NCI-H460 (cell line): ENCODE data around the gene RPP14. TPM values are rescaled to one million over a fixed set of nuclear protein-coding genes. Genes with fewer than 3 reads are reported as not detected.

Source experiments
- DNase-seq: peaks from one replicate; pipeline ENCODE4 v3.0.0-alpha.2; 2016; ENCODE audit warnings: low read depth; ENCODE audit errors: extremely low read depth
- small RNA-seq, 2 experiments: library from RNA; depleted of rRNA; stranded (forward); fragments of <200 nt; gene quantifications; one replicate each; pipeline ENCODE3, GENCODE V24; 2014
- total RNA-seq: library from RNA; depleted of rRNA; stranded (reverse); fragments of >200 nt; shearing (Covaris generic); gene quantifications from 2 replicates; pipeline ENCODE4 v1.2.3, GENCODE V29; 2014; rRNA removed

The RPP14 gene
- total RNA-seq, 1 experiment from 2014 or later = 17.8 TPM

DNA sequence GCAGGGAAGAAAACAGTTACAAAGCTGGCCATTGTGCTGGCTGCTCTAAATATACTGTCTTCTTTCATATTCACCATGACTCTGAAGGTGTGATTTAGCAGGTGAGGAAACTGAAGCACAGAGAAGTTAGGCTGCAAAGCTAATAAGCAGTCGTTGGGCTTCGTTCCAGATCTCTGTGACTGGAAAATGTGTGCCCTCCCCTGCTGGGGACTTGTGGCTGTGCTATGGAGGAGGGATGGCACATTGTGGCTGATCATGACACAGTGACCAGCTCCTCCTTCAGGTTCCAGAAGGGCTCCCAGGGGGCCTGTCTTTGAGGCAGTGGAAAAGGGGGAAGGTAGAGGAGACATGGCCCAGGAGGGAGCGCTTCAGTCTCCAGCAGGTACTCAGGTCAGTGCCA is 45.9 kb downstream of the RPP14 start:
- no peak for DNase-seq

DNA sequence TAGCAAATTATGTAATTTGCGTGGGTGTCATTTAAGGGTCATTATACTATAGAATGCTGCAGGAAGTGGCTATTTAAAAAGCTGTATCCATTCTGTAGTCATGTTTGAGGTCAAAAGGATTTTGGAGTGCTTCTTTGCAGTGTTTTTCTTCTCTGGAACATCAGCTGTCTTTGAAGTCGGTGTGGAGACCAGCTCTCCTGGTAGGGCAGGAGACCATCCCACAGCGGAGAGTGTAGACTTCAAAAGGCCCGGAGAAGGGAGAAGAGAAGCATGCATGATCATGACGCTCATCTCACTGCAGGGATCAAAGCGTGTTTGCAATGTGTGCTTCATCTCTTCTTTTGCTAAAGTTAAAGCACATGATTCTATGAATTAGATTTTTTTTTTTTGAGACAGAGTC is 46.6 kb downstream of the RPP14 start:
- no peak for DNase-seq

DNA sequence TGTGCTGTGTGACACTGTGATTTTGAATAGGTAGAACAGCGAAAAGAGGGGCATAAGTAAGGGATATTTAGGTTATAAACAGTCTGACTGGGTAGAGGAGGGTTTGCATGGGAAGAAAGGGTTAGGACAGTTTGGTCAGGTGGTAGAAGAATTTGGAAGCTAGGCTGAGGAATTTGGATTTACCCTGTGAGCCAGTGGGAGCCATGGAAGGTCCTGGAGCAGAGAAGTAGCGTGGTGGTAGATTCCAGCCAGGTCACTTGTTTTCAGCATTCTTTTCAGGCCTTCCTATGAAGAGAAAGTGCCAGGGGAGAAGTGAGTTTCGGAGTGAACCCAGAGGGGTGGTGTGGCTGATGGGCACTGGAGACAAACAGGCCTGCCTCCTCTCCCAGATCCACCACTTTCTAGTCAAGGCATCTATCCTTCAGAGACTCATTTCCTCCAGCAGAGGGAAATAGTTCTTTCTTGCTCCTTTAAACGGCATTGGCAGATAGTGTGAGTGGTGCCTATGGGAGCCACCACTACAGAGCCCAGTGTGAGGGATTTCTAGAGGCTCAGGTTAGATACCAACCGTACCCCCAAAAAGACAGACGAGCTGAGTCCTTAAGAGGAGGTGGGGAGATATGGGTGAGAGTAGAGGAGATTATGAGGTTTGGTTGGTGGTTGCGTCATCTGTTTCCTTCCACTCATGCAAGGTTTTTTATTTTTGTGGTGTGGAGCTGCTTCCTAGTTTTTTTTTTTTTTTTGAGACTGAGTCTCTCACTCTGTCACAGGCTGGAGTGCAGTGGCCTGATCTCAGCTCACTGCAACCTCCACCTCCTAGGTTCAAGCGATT is 47.9 kb downstream of the RPP14 start:
- DNase-seq = no peak

- no peak for DNase-seq
Measured at GRCh38 chr3:58355179-58355578, 49.1 kb downstream of the RPP14 start.

- no peak for DNase-seq
Measured at GRCh38 chr3:58356054-58356453, 50.0 kb downstream of the RPP14 start.

DNA sequence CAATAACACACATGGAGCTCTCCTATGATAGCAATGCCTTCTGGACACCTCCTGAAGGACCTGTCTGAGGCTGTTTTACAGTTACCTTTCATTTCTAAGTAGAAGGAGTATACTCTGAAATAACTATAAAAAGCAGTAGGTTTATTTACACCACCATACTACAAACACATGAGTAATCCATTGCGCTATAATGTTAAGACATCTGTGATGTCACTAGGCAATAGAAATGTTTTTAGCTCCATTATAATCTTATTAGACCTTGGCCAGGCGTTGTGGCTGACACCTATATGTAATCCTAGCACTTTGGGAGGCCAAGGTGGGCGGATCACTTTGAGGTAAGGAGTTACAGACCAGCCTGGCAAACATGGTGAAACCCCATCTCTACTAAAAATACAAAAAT is 51.4 kb downstream of the RPP14 start:
- DNase-seq = no peak

DNA sequence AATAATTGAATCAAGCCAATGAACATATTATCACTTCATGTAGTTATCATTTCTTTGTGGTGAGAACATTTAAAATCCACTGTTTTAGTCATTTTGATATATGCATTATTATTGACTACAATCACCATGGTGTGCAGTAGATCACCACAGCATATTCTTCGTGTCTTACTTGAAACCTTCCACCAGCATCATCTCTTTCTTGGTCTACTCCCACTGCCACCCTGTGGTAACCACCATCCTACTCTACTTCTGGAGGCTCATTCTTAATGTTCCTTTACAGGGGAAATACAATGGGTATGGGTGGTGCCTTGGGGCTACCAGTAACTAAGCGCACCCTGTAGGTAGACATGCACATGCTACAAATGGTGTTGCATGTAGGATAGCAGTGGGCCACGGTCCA is 52.0 kb downstream of the RPP14 start:
- DNase-seq = no peak

GRCh38 chr3:58358808-58359207 is 52.8 kb downstream of the RPP14 start:
- DNase-seq = no peak

GRCh38 chr3:58359621-58360020 is 53.6 kb downstream of the RPP14 start:
- no peak for DNase-seq

GRCh38 chr3:58361866-58362265 is 55.8 kb downstream of the RPP14 start:
- no peak for DNase-seq

- DNase-seq = no peak
Measured at GRCh38 chr3:58366699-58367098, 60.7 kb downstream of the RPP14 start.

DNA sequence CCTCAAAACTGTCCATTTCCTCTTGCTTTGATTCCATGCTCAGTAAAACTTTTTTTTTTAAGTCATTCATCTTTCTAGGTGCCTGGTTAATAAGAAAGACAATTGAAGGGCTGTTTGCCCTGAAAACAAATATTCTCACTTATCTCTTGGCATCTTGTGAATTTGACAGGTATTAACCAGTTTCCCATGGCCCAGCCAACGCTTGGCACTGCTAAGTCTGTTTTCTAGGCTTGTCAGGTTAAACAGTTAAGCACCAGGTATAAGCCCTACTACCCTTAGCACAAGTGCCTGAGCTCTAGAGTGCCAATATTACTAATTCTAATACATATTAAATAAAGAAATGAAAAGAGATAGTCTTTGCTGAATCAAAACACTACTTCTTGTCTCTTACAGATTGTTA is 63.0 kb downstream of the RPP14 start:
- no peak for DNase-seq

Small RNAs within 50 kb of the gene (small RNA-seq; reads per million reads assigned to genes)
- gene AC098479.1 = 0 reads per million in 2 experiments

Other genes starting within 250 kb of the RPP14 start
- gene DNASE1L3, start 95.3 kb upstream of the RPP14 start, total RNA-seq = not detected in 2 replicates
- gene ABHD6, start 68.5 kb upstream of the RPP14 start, total RNA-seq = 4.9 and 5.1 TPM in 2 replicates
- 4.4 and 7.5 TPM in 2 replicates for gene HTD2, start 275 bp downstream of the RPP14 start, total RNA-seq
- gene PXK, start 26.6 kb downstream of the RPP14 start, total RNA-seq = 28.3 and 29.1 TPM in 2 replicates
- gene PDHB, start 127.6 kb downstream of the RPP14 start, total RNA-seq = 64.1 and 73.9 TPM in 2 replicates
- gene KCTD6, start 185.9 kb downstream of the RPP14 start, total RNA-seq = 16.1 and 20.2 TPM in 2 replicates
- gene ACOX2, start 230.9 kb downstream of the RPP14 start, total RNA-seq = 9.3 and 11.5 TPM in 2 replicates